Stimulated activated CD8-positive, alpha-beta memory T cell treated with anti-CD3 and anti-CD28 coated beads, Interleukin-12 subunit alpha, Interleukin-12 subunit beta, amount 100 ng/mL, for 24 hours (primary cell): ENCODE results near the gene GGTLC2.
"Not testable (repeated sequence)": the region's sequence is repeated elsewhere in the genome, so short reads cannot be mapped to it uniquely, and the experiment has no call there.

Experiments used
- DNase-seq: peaks from one replicate; pipeline ENCODE4 v3.0.0-alpha.2; 2020; ENCODE audit errors: extremely low read depth

The GGTLC2 gene

GRCh38 chr22:22644314-22644713 is at the start of gene GGTLC2:
TSS of gene GGTLC2 (plus strand) at chr22:22644614. CDS start at chr22:22646346, 1,732 bp downstream.
- not testable (repeated sequence) for DNase-seq

DNA sequence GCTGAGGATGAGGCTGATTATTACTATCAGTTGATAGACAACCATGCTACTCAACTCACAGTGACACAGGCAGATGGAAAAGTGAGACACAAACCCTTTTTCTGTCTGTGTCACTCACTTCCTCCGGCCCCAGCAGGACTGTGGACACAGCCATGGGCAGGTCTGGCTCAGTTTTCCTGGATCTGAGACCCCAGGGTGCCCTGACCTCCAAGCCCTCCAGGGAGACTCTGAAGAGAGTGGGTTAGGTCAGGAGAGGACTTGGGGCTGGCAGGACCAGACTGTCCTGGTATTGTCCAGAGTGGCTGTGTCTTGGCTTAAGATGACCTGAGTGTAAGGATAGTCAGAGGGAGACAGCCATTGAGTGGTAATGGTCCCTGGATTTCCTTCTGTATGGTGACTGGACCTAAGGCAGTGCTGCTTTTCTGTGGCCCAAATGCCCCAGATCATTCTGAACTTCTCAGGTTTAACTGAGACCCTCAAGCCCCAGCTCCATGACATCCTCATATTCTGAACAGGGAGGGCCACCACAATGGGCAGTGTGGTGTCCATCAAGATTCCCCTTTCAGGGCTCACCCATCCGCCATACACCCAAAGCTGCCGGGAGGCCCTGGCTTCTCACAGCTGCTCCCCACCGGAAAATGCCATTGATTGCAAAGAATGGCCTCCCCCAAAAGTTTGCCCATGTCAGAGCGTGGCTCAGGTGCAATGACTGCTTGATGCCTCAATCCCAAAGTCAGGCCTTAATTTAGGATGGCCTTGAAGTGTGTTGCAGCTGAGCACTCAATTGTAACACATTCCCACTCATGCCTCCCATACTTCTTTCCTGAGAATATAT is 49.2 kb upstream of the GGTLC2 start:
- DNase-seq, result no peak

GRCh38 chr22:22598144-22598543 is 46.3 kb upstream of the GGTLC2 start:
- DNase-seq, result no peak

DNA sequence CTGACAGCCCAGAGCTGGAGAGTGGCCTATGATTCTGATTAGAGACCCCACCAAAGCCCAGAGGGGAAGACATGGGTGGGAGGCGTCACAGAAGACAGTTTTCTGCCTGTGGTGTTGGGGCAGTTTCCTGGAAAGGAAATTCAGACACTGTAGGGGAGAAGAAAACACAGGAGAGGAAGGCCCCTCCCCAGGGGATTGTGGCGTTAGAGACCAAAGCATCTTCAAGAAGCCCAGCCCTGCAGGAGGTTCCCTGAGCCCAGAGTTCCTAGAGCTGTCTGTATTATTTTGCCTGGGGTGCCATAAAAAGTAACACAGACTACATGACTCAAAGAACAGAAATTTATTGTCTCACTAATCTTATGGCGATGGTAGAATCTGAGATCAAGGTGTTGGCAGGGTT is 45.2 kb upstream of the GGTLC2 start:
- no peak for DNase-seq

DNA sequence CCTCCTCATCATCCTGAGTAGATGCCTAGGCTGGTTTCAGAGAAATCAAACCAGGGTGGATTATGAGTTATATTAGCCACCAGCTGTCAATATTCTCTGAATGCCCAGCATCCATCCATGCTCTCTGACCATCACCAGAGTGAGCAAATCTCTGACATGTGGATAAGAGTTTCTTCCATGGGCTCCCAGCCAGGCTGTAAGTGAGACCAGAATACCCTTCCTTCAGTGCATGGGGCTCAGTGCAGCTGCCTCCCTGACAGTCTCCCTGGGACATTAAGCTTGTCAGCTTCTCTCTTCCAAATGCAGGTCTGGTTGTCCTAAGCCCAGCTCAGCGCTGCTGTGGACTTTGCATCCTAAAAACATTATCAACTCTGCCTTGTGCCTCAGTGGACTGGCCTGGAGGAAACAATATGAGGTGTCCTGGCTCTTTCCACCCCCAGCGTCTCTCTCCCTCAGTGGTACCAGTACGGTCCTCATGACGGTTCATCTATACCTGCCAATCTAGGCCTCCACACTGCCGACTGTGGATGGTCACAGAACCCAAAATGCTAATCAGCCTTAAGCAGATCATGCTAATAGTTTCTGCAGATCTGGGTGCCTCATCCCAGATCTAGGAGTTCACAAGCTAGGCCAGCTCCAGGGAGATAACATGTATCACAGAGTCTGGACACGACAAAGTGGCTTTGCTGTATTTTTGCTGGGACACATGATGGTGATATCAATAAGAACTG is 43.7 kb upstream of the GGTLC2 start:
- no peak for DNase-seq

- DNase-seq, result no peak
Measured at GRCh38 chr22:22603470-22603947, 40.9 kb upstream of the GGTLC2 start.

DNA sequence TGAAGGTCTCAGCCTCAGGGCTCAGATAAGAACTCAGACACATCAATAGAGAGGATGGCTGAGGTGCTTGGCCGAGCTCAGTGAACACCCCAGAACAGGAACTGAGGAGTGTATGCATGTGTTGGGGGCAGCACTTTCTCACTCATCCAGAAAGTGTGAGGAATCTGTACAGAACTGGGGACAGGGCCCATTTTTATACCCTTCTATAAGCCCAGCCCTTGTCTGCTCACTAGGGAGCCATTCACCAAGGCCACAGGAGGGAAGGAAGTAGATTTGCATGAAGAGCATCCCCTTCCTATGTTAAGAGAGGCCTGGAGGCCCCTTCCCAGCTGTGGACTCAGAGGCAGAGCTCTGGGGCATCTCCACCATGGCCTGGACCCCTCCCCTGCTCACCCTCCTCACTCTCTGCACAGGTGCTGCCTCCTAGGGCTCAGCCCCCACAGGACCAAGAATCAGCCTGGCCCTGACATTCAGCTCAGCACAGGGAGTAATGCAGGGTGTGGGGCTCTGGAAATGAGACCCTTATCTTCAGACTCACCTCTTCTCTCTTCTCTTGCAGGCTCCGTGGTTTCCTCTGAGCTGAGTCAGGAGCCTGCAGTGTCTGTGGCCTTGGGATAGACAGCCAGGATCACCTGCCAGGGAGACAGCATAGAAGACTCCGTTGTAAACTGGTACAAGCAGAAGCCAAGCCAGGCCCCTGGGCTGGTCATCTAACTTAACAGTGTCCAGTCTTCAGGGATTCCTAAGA is 39.9 kb upstream of the GGTLC2 start:
- DNase-seq, result no peak

GRCh38 chr22:22605074-22605404 is 39.4 kb upstream of the GGTLC2 start:
- DNase-seq, result no peak

DNA sequence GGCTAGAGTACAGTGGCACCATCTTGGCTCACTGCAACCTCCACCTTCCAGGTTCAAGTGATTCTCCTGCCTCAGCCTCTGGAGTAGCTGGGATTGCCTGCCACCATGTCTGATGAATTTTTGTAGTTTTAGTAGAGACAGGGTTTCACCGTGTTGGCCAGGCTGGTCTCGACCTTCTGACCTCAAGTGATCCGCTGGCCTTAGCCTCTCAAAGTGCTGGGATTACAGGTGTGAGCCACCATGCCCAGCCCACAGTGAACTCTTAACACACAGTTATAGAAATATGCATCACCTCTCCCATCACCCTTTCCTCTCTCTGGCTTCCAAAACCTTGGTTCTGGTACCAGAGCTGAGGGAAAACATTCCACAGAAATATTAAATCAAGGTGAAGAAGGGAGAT is 36.4 kb upstream of the GGTLC2 start:
- DNase-seq, result not testable (repeated sequence)

GRCh38 chr22:22609291-22609690 is 35.1 kb upstream of the GGTLC2 start:
- no peak for DNase-seq

GRCh38 chr22:22612516-22612915 is 31.9 kb upstream of the GGTLC2 start:
- no peak for DNase-seq

- DNase-seq, result no peak
Measured at GRCh38 chr22:22614065-22614464, 30.3 kb upstream of the GGTLC2 start.

GRCh38 chr22:22616636-22617035 is 27.8 kb upstream of the GGTLC2 start:
- DNase-seq, result no peak

DNA sequence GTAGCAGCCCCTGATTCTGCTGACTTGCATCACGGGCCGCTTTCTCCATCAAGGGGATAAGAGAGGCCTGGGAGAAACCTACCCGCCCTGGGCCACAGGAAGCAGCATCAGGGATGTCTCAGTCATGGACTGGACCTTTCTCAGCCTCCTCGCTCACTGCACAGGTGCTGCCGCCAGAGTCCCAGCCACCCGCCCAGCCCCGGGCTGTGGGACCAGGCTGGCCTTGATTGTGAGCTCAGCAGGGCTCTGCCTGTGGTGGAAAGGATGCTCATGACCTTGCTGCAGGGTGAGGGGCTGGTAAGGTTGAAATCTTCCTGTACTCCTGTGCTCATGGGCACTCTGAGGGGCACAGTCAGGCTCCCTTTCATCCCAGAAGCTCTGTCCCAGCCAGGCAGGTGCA is 26.0 kb upstream of the GGTLC2 start:
- DNase-seq, result no peak

- no peak for DNase-seq
Measured at GRCh38 chr22:22618923-22619322, 25.5 kb upstream of the GGTLC2 start.

- no peak for DNase-seq
Measured at GRCh38 chr22:22619765-22620414, 24.5 kb upstream of the GGTLC2 start.

DNA sequence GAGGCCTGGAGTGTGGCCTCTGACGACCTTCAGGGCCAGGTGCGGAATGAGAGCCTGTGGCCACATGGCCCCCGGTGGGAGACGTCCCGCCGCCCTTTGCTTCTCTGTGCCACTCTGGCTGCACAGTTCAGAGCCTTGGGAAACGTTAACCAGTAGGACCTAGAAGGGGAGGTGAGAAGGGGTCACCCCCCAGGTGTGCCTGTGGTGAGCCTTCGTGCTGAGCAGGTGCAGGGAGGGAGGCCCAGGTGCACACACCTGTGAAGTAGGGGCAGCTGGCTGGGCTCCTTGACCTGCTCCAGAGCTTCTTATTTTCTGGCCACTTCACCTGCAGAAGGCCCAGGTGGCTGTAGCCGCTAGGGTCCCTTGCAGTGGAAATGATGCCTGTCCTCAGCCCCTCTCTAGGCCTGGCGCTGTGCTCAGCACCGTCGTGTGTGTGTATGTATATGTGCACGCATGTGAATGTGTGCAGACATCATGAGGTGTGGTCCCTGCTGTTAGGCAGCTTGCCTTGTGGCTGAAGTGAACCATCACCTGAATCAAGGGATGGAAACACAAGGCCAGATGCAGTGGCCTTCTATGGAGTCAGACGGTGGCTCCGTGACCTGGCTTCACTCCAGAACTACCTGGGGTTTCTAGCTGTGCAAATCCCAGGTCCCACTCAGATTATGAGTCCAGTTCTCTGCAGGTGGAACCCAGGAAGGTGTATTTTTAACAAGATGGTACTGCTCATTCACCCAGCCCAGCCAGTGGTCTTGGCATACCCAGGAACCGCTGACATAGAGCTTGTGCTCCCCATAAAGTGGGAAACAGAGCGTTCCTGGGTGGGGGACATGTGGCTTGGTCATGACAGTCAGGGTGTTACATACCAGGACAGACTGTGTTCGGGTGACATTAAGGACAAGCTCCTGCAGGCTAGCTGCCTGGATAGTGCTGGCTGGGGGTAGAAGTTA is 15.6 kb upstream of the GGTLC2 start:
- DNase-seq, result not testable (repeated sequence)

- not testable (repeated sequence) for DNase-seq
Measured at GRCh38 chr22:22631223-22631652, 13.2 kb upstream of the GGTLC2 start.

GRCh38 chr22:22632226-22632625 is 12.2 kb upstream of the GGTLC2 start:
- not testable (repeated sequence) for DNase-seq

GRCh38 chr22:22633533-22633932 is 10.9 kb upstream of the GGTLC2 start:
- not testable (repeated sequence) for DNase-seq

DNA sequence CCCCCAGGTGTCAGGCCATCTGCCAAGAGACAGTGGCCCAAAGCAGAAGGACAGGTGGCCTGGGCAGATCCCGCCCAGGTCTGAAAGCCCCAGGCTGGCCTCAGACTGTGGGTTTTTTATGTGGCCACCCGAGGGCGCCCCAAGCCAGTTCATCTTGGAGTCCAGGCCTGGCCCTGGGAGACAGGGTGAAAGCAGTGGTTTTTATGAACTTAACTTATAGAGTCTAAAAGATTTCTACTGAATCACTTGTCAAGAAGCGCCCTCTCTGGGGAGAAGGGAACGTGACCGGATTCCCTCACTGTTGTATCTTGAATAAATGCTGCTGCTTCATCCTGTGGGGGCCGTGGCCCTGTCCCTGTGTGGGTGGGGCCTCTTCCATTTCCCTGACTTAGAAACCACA is 8.2 kb upstream of the GGTLC2 start:
- not testable (repeated sequence) for DNase-seq
